ENCODE data around the gene TAF15.
A peak's percentile ranks its signal among the peaks of the same experiment; 100 is the strongest.

The TAF15 gene

DNA sequence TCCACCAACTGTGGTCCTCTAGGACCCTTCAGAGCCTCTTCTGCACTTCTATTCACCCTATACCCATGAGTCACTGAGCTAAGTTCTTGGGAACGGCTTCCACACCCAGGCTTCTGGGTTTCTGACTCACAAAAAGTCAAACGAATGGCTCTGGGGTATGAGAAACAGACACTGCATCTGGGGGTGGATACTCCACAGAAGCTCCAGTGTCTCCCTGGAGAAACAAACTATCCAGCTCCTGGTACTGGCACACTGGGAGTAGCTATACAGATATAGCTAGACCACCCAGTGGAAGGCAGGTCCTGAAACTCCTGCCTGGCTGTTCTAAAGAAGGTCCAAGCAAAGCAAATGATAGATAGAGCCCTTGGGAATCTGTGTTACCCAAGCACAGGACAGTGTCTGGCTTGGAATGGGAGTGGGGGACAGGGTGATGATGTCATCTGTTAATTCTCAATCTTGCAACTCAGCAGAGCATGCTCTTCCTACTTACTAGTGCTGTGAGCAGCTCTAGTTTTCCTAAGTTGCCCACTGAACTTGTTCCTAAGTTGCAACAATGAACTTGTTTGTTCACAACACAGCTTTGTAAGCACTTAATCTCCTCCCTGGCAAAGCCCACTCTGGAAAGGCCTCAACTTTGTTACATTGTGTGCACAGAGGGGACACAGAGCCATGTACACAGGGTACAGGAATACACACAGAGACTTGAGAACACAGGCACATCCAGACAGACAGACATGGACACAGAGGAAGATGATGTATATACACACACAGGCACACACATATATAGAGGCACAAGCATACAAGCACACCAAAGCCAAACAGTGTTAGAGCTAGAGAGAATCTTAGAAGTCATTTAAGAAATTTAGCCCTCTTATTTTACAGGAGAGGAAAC lies 20.6 kb upstream of the TAF15 start:
- DNase-seq, result no peak

DNA sequence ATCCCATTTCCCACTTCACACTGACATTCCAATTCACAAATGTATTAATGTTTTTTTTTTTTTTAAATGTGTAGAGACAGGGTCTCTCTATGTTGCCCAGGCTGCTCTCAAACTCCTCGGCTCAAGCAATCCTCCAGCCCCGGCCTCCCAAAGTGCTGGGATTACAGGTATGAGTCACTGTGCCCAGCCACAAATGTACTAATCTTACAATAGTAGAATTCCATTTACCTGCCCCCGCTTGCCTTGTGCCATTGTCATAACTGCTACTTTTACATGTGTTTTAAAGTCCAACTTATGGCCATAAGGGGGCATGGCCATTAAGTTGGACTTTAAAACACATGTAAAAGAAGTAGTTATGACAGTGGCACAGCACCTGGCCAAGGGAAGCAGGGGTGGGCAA lies 18.4 kb upstream of the TAF15 start:
- no peak for DNase-seq

DNA sequence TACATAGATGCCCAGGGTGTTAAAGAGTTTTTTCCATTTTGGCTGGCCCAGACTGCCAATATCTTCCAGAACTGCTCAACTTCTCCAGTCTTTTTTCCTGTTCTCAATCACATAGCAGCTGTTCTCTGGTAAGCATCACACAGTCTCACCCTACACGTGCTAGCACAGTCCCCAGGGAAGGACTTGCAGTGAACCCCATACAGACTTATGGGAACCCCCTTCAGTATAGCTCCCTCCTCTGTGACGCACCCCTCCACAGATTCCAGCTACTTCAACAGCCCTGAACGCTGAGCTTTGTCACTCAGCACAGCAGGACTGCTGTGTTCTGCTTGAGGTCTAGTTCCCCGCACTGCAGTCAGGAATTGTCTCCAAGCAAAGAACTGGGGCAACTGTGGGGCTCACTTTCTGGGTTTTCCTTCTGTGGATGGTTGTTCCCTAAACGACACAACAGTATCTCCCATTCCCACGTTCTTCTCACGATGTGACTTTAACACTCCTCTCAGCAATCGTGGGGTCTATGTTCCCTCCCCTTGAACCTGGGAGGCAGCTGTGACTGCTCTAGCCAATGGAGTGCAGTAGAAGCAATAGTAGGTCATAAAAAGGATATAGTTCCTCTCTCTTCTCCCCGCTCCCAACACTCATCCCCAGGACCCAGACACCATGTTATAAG lies 17.5 kb upstream of the TAF15 start:
- DNase-seq, result no peak

DNA sequence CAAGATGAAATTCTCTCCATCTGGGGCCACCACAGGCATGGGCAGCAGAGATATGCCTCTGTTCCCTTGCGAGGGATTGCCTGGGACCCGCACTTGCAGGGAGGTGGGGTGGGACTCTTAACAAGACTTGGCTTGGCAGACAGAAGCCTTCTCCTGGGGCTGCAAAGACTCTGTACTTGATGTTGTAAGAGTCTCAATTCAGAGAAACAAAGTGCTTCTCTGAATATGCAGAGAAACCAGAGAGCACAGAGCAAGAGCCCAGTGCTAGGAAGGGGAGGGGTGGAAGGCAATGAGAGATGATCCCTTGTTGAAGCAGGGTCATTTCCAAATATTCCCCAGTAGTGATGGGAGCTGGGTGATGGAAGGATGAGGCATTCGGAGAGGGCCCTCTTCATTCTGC lies 16.0 kb upstream of the TAF15 start:
- DNase-seq, result peak; percentile 12

DNA sequence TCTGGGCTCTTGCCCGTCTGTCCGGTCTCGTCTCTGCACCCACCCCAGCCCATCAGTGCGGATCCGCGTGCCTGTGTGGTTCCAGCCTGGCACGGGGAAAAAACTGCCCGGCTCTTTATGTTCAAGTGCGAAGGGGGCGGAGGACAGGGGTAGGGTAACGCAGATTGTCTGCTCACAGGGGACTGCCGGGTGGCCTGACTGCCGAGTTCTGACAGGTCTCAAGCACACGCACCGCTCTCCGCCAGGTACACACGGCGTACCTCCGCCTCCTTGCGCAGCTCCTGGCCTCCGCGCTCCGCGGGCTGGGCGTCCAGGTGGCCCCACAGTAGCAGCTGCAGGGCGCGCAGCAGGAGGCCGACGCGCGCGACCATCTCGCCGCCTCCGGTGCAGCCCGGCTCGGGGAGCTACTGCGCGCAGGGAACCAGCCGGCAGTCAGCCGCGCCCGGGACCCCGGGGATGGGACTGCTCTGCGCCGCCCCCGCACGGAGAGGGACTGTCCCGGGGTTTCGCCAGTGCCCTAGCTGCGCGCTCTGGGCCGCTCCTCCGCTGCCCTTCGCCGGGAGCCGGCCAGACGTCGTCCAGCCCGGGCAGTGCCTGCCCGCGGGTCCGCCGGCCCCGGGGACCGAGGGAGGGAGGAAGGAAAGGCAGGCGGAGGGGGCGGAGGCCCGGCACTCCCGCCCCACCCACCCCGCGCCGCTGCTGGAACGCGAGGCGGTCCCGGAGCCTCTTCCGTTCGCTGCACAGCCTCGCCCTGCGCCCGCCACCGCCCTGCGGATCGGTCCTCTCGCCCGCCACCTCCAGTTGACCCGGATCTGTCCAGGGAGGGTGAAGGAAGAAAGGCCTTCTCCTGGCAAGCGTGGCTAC lies 14.0 kb upstream of the TAF15 start, which contains the start of gene MMP28:
MMP28 (minus strand) TSS at position 635 of the 864 bp plus-strand sequence; CDS start at position 371, 264 bp downstream.
- DNase-seq, result peak; percentile 59

DNA sequence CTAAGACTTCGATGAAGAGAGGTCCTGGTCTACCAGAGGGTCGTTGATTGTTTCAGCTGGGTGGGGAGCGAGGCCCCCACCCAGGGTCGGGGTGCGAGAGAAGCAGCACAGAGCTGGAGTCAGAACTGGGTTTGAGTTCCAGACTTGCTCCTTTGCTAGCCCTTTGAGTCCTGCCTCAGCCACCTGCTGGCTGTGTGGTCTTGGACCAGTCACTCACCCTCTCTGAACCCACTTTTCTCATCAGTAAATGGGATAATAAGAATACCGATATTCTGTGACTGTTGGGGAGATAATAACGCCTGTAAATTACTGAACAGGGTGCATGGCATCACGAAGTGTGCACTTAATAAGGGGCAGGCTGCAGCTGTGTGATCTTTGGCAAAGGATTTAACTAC lies 13.4 kb upstream of the TAF15 start:
- no peak for DNase-seq

DNA sequence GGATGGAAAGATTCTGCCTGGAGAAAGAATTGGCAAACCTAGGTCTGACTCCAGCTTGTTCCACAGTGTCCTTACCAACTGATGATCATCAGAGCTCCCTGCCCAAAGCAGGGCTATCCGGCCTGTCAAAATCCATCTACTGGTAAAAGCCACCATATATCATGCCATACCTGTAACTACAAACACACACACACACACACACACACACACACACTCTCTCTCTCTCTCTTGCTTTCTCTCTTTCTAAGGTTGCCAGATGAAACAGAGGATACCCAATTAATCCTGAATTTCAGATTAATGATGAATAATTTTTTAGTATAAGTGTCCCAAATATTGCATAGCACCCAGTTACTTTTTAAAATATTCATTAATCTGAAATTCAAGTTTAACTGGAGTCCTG lies 12.3 kb upstream of the TAF15 start:
- no peak for DNase-seq

DNA sequence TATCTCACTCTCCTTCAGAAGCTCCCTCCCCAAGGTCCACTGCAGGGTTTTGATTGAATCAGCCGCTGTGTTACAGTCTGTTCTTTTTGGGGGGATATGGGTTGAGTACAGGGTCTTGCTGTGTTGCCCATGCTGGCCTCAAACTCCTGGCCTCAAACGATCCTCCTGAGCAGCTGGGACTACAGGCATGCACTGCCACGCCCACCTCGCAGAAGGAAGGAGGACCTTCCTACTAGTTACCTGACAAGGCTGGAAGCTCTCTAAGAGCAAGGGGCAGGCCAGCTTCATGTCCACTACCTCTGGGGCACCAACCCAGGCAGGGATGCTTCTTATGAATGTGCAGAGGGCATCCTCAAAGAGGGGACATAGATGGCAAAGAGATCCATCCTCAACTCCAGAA lies 11.9 kb upstream of the TAF15 start:
- DNase-seq, result no peak

DNA sequence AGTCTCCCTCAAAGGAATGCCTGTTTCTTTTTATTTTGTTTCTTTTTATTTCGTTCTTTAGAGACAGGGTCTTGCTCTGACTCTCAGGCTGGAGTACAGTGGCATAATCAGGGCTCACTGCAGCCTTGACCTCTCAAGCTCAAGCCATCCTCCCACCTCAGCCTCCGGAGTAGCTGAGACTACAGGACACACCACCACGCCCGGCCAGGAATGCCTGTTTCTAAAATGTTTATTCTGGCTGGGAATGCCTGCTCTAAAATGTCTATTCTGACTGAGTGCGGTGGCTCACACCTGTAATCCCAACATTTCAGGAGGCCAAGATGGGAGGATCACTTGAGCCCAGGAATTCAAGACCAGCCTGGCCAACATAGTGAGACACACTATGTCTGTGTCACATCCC lies 11.4 kb upstream of the TAF15 start:
- no peak for DNase-seq

DNA sequence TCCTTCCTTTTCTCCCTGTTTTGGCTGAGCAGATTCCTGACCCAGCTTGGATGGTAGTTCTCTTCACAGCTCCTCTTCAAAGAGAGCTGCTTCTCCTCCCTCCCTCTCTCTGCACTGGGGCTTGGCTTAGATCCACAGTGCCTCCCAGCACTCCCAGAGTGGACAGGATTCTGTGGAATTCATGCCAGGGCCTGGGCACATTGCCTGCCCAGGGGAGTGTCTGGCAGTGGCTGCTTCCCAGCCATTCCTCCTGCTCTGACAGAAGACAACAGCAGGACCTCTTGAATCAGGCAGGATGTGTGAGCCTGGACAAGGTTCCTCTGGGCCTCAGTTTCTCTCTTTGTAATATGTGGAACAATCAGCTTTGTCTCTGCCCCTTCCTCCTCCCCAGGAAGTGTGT lies 9.3 kb upstream of the TAF15 start:
- no peak for DNase-seq

DNA sequence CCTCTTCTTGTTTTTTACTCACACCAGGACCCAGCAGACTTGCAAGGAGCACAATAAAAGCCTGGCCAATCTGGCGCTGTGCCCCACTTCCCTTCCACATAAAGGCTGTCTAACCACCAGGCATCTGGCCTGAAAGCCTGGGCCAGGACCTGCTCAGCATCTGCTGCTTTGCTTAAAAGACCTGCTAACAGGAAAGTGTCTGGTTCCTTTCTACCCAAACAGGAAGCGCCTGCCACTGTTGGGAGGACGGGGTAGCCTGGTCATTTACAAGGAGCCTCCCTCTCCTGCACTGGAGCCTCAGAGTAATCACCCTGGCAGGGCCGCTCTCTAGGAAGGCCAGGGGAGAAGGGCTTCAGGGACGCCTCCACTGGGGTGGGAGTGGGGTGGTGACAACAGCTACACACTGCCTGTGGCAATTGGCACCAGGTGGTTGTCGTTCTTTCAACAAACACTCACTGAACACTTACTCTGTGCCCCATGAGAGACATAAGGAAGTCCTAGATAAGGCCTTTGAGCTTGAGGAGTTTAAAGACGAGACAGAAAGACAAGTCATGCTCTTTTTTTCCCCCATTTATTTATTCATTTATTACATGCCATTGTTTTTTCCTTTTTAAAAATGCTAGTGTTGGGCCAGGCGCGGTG lies 7.6 kb upstream of the TAF15 start:
- no peak for DNase-seq

DNA sequence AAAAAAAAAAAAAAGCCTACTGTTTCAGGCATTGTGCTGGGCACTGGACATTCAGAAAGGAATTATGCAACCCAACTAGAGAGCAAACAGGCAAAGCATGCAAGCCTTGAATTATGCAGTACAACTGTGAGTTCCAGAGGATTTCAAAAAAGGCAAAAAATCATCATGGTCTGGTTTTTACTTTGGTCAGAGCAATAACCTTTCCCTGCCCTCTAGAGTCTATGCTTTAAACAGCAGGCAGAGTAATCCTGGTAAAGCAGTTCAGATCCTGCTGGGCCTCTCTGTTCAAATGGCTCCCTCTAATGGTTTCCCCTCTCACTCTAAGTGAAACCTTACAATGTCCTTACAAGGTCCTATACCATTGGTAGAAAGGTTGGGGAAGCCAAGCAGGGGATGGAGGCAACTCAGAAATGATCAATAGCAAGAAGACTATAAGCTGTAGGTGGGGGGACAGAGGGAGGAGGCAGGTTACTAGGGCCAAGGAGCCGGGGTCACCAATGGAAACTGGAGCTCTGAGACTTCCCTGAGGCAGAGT lies 4.6 kb upstream of the TAF15 start:
- peak; percentile 42 for DNase-seq

DNA sequence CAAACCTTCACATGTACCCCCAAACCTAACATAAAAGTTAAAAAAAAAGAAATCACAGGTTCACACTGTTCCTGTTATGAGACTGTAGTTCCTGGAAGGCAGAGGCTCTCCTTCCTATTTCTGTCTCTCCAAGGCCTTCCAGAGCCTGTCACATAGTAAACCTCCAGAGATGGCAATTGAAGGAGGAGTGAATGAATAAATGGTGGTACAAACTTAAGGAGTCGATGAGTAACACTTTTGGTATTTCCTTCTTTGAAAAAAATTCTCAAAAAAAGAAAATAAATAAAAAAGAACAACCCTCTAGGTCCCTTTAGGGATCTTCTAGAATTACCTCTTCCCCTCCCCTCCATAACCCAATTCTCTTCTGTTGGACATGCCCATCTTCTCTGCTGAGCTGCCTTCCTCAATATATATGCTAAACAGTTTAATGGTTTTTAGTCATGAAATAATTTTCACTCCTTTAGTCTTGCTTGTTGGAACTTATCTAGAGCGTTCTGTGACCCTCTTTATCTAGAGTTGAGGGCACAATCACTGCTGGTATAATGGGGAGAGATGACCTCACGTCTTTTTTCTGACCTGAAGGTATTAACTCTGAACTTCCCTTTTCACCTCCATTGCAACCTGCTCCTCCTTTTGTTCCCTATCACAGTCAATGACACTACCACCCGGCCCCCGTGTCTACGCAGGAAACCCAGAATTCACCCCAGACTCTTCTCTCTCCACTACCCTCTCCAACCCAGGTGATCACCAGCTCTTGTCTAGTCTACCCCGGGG lies 1.7 kb upstream of the TAF15 start:
- DNase-seq, result no peak

DNA sequence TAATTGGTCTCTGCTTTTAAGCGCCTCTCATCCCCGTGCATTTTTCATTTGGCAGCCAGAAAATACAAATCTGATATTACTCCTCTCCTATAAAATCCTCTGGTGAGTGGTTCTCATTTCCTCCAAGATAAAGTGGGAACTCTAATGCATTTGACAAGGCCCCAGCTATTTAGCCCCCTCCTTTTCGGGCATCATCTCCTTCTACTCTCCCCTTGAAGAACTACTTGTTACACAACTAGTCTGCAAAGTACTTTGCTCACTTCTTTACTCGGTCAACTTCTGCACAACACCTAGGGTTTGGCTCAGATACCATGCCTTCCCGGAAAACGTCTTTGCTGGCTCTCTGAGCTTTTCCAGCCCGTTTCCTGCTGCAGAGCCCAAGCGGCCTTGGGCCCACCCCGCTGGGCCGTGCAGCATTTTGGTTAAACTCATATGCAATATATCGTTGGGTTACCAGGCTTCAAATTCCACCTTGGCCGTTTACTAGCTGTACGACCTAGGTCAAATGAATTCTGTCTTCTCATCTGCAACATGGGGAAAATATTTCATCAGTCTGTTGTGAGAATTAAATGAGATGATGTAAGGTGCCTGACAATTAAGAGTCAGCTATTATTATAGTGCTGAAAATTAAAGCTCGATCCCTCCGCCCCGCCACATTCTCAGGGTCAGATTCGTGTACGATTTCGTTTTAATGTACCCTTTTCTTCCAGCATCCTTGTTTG lies 883 bp upstream of the TAF15 start:
- DNase-seq, result no peak

DNA sequence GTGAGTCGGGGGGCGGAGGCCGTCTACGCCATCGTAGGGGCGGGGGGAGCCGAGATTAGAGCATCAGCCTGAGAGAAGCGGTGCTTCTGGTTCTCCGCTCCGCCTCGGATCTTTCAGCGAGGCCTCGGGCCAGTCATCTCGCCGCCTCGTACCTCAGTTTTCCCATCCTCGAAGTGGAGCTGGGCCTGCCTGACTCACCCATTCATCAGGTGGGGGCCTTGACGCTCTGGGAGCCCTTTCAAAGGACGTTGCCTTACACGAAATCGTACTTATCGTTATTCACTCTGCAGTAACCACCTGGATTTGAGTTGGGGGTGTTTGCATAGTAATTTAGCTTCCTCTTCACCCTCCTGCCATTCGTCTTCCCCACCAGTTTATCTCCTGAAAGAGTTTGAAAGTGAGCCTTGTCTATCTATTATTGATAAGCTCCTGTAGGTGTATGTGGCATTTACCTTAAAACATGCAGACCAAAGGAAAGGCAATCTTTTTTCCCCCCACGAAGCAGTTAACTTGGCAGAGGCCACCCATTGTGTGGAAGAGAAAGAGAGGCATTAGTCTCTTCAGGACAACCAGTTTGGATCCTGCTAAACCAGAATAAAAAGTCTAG lies 674 bp downstream of the TAF15 start:
- no peak for DNase-seq

DNA sequence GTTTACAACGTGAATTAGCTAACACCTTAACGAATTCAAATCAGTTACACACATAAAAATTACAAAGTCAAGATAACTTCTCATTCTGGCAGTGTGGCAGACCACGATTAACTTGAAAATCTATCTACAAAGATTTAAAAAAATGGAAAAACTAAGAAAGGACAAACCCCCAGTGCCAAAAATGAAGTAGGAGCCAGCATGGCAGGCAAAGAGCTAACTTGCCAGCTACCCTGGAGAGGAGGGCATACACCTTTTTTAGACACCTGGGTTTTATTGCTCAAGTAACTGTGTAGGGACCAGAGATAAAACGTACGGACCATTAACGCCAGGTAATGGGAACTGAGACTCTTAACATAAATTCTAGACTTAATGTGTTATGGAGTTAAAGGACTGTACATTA lies 2.5 kb downstream of the TAF15 start:
- DNase-seq, result no peak

DNA sequence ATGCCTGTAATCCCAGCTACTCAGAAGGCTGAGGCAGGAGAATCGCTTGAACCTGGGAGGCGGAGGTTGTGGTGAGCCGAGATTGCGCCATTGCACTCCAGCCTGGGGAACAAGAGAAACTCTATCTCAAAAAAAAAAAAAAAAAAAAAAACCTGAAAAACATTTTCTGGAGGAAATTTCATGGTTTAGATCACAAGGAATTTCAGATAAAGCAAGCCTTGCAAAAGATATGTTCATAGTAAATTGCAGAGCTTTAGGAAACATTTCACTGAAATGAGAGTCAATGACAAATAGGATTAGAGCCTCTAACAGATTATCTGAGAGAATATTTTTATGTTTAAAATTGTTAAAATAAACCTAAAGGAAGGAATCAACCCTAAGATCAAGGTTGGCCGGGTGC lies 3.2 kb downstream of the TAF15 start:
- DNase-seq, result no peak

DNA sequence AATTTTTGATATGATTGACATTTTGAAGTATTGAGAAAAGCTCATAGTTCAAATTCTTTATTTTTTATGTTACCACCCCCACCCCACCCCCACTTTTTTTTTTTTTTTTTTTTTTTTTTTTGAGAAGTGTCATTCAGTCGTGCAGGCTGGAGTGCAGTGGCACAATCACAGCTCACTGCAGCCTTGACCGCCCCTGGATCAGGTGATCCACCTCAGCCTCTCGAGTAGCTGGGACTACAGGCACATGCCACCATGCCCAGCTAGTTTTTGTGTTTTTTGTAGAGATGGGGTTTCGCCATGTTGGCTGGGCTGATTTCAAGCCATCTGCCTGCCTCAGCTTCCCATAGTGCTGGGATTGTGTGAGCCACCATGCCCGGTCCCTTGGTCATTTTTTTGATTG lies 7.4 kb downstream of the TAF15 start:
- no peak for DNase-seq

DNA sequence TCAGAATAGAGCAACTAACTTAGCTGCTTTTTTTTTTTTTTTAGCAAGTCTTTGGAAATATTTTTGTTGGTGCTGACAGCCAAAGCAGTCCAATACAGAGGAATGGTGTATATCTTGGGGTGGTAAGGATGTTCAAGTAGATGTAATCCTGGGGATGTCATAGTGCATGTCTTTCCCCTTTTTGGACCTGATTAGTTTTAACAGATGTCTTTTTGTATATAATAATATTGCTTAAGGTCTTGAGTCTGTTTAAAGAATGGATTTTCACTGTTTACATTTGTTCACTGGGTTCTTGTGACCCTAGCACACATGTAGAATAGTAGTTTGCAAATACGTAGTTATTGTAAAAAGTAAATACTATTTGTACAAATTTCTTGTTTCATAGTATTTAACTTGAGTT lies 7.9 kb downstream of the TAF15 start:
- no peak for DNase-seq

DNA sequence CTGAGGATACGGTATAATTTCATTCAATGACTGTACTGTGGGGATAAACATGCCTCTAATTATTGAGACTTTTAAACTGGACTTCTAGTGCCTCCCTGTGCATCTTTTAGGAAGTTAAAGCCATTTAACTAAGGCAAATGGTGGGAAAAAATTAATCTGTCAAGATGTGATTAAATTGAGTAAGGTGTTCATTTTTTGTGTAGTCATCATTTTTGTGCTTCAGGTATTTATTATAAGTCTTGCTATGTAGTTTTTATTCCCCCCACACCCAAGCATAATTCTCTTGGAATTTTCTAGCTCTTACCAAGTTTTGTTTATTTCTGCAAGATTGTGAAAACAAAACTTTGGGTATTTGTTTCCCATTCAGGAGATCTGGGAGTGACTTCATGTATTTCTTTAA lies 10.2 kb downstream of the TAF15 start:
- DNase-seq, result no peak

DNA sequence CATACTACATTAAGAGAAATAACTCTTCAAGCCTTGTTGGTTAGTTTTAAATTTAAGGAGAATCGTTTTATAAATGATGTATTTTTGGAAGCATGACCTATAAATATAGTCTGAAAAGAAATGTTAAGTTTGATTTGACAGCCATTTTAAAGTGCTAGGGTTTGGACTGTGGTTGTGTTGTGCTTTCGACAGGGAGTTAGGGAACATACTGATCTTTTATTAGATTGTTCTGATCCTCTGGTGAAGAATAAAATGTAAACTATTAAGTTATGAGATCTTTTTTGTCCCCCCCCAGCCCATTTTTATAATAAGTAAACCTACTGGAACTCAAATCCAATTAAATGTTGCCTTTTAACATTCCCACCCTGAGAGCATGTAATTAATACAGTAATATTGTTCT lies 12.0 kb downstream of the TAF15 start:
- no peak for DNase-seq

Data from stimulated activated CD8-positive, alpha-beta memory T cell treated with anti-CD3 and anti-CD28 coated beads, Interleukin-4, amount 100 ng/mL, for 48 hours (primary cell).